Epidermal melanocyte (primary cell): ENCODE results near the gene SFMBT1.

Experiments
- DNase-seq: peaks from one replicate; pipeline ENCODE4 v3.0.0; 2011; ENCODE audit warnings: low spot score; ENCODE audit not compliant: insufficient read length

SFMBT1 gene

DNA sequence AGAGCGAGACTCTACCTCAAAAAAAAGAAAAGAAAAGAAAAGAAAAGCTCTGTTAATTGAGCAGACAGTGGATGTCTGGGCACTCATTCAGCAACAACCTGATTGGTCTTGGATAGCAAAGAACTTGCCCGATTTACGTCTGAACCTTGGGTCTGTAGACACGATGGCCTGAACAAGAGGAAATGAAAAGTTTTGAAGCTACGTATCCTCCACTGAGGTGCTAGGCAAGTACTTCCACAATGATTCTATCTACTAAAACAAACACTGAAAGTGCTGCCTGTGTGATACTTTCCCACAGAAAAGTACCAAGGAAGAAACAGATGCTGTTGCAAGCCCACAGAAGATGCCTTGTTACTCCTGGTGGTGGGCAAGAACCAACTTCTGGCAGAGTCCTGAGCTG lies 189.2 kb downstream of the SFMBT1 start:
- no peak for DNase-seq

DNA sequence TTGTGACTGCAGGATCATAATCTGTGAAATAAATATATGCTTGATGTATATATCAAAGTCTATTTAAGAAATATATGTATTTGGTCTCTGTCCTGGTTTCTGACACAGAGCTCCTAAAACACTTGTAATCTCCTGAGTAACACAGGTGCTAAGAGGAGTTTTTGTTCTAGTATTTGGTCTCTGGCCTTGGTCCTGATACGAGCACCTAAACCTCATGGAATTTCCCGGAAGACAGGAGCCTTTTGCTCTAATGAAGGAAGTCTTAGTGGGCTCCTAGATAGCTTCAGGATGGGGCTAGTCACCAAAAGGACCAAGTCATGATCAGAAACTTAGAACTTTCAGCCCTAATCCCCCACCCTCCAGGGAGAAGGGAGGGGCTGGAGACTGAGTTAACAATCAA lies 191.9 kb downstream of the SFMBT1 start:
- no peak for DNase-seq
